HCT116 (cell line): ENCODE measurements around the gene PSMB9. TPM values are rescaled to one million over a fixed set of nuclear protein-coding genes. Genes with fewer than 3 reads are reported as not detected.

Experiments
- ATAC-seq: fragments of 200-7000 bp; cut with Tn5 transposase; 2 replicates; pipeline ENCODE4 v1.9.1; 2020; ENCODE audit warnings: mild to moderate bottlenecking, moderate library complexity
- BruUV-seq: library from RNA; stranded (reverse); fragments of 400-500 nt; replicated peaks from 2 replicates; lab custom pipeline; 2021; lab: Mats Ljungman, UMichigan
- CTCF ChIA-PET: fragments of 300-600 bp; sonication (Branson Sonifier 250); formaldehyde crosslinking; loops from one replicate; lab custom pipeline; 2021; ENCODE audit warnings: antibody characterized with exemption; lab: Charles Lee
- POLR2A ChIA-PET: fragments of 300-600, 350-600 bp; sonication (Branson Sonifier 250); formaldehyde crosslinking; loops from one replicate; lab custom pipeline; 2021; ENCODE audit warnings: antibody characterized with exemption; lab: Charles Lee
- RAD21 ChIA-PET, 2 experiments: fragments of 300-600 bp; sonication (Branson Sonifier 250); formaldehyde crosslinking; loops; one replicate each; lab custom pipeline; 2023; ENCODE audit warnings: low total read pairs in 2 of 2; ENCODE audit not compliant: uncharacterized antibody in 2 of 2, unreplicated experiment in 2 of 2, low non-redundant PET in 1 of 2; lab: Charles Lee
- DNase-seq: peaks from one replicate; pipeline ENCODE4 v3.0.0-alpha.2; 2010; ENCODE audit warnings: low read depth, low spot score
- H2AFZ ChIP-seq: fragments of 200-600 bp; shearing (Covaris generic), sonication (generic); 2 replicates; pipeline ENCODE4 v1.6.1; 2017; ENCODE audit warnings: low read depth, mixed run types, mixed read lengths, antibody characterized with exemption, low read length; ENCODE audit not compliant: poor library complexity, severe bottlenecking
- H3K27ac ChIP-seq: 2 replicates; pipeline ENCODE4 v1.5.1; 2012; ENCODE audit warnings: low read depth, low read length
- H3K27me3 ChIP-seq: fragments of 200-600 bp; sonication (generic); 2 replicates; pipeline ENCODE4 v1.6.1; 2016; ENCODE audit warnings: mixed run types, low read length, mixed read lengths; ENCODE audit not compliant: insufficient read depth
- H3K36me3 ChIP-seq, 2 experiments: fragments of 200-500 bp in 1 of 2; fragments of 200-600 bp in 1 of 2; sonication (Bioruptor generic) in 1 of 2; sonication (generic) in 1 of 2; 2 replicates each; pipeline versions ENCODE4 v1.5.1 to v1.6.1; 2014 to 2016; ENCODE audit warnings: low read length in 2 of 2, inconsistent platforms in 1 of 2, mixed read lengths in 1 of 2, mixed run types in 1 of 2; ENCODE audit not compliant: insufficient read depth in 2 of 2, control insufficient read depth in 1 of 2
- H3K4me1 ChIP-seq, 2 experiments: fragments of 200-600 bp in 1 of 2; sonication (generic) in 1 of 2; 2 replicates each; pipeline versions ENCODE4 v1.5.1 to v1.6.1; 2012 to 2017; ENCODE audit warnings: low read length in 2 of 2, inconsistent platforms in 1 of 2, mild to moderate bottlenecking in 1 of 2, mixed read lengths in 1 of 2, mixed run types in 1 of 2, moderate library complexity in 1 of 2; ENCODE audit not compliant: insufficient read depth in 2 of 2, control insufficient read depth in 1 of 2
- H3K4me2 ChIP-seq: fragments of 200-600 bp; sonication (generic); 2 replicates; pipeline ENCODE4 v1.6.1; 2017; ENCODE audit warnings: mixed run types, low read length, mixed read lengths
- H3K4me3 ChIP-seq, 2 experiments: fragments of 200-600 bp in 1 of 2; sonication (generic) in 1 of 2; replicated peaks in 1 of 2; 2 replicates each; pipeline ENCODE4 v1.5.1; 2011 to 2016; ENCODE audit warnings: low read length in 2 of 2, control low read depth in 1 of 2, low read depth in 1 of 2, mild to moderate bottlenecking in 1 of 2, mixed read lengths in 1 of 2, mixed run types in 1 of 2
- H3K79me2 ChIP-seq: fragments of 200-600 bp; sonication (generic); 2 replicates; pipeline ENCODE4 v1.6.1; 2017; ENCODE audit warnings: mild to moderate bottlenecking, mixed run types, low read length, moderate library complexity, mixed read lengths; ENCODE audit not compliant: insufficient read depth
- H3K9ac ChIP-seq: fragments of 200-600 bp; sonication (generic); 2 replicates; pipeline ENCODE4 v1.6.1; 2016; ENCODE audit warnings: low read length, mixed read lengths
- H3K9me2 ChIP-seq: fragments of 200-600 bp; sonication (generic), shearing (Covaris generic); 2 replicates; pipeline ENCODE4 v1.6.1; 2017; ENCODE audit warnings: mixed run types, mild to moderate bottlenecking, moderate library complexity; ENCODE audit not compliant: insufficient read depth
- H3K9me3 ChIP-seq, 2 experiments: fragments of 200-500 bp in 1 of 2; fragments of 200-600 bp in 1 of 2; sonication (Bioruptor generic) in 1 of 2; sonication (generic) in 1 of 2; 2 replicates each; pipeline ENCODE4 v1.6.1; 2014 to 2017; ENCODE audit warnings: low read length in 2 of 2, mixed read lengths in 2 of 2, inconsistent platforms in 1 of 2, low read depth in 1 of 2, mild to moderate bottlenecking in 1 of 2, mixed run types in 1 of 2, moderate library complexity in 1 of 2; ENCODE audit not compliant: control insufficient read depth in 1 of 2, insufficient read depth in 1 of 2
- H4K20me1 ChIP-seq: fragments of 200-600 bp; sonication (generic), shearing (Covaris generic); 2 replicates; pipeline ENCODE4 v1.6.1; 2017; ENCODE audit warnings: mixed run types, mild to moderate bottlenecking, moderate library complexity; ENCODE audit not compliant: insufficient read depth
- CBX3 ChIP-seq: IDR thresholded peaks from 2 replicates; pipeline ENCODE4 v1.6.1; 2012; ENCODE audit warnings: low read depth
- CEBPB ChIP-seq: IDR thresholded peaks from 2 replicates; pipeline ENCODE4 v1.6.1; 2012; ENCODE audit warnings: low read depth
- EGR1 ChIP-seq: IDR thresholded peaks from 2 replicates; pipeline ENCODE4 v1.6.1; 2012; ENCODE audit warnings: low read depth
- ELF1 ChIP-seq: IDR thresholded peaks from 2 replicates; pipeline ENCODE4 v1.6.1; 2012; ENCODE audit warnings: low read depth, borderline replicate concordance
- EZH2phosphoT487 ChIP-seq: fragments of 200-600 bp; IDR thresholded peaks from 2 replicates; pipeline ENCODE4 v1.6.1; 2018; ENCODE audit warnings: antibody characterized with exemption, borderline replicate concordance
- FOSL1 ChIP-seq: IDR thresholded peaks from 2 replicates; pipeline ENCODE4 v1.6.1; 2012; ENCODE audit warnings: low read depth
- POLR2A ChIP-seq: IDR thresholded peaks from 2 replicates; pipeline ENCODE4 v1.7.0; 2011; ENCODE audit warnings: borderline replicate concordance; ENCODE audit not compliant: insufficient read depth, insufficient read length; ENCODE audit errors: extremely low read depth
- RAD21 ChIP-seq: IDR thresholded peaks from 2 replicates; pipeline ENCODE4 v1.6.1; 2012; ENCODE audit warnings: low read depth, mild to moderate bottlenecking
- SIN3A ChIP-seq: IDR thresholded peaks from 2 replicates; pipeline ENCODE4 v1.6.1; 2012; ENCODE audit warnings: low read depth
- ZNF274 ChIP-seq: fragments of 200-500 bp; sonication (Bioruptor generic); IDR thresholded peaks from 2 replicates; pipeline ENCODE4 v1.6.1; 2014; ENCODE audit warnings: mild to moderate bottlenecking, low read depth, low read length, inconsistent platforms
- intact Hi-C: fragments of 100-400 bp; cut with micrococcal nuclease; formaldehyde crosslinking; loops from 2 replicates; pipeline ENCODE4 v1.10.0; 2022
- total RNA-seq: library from RNA; stranded (reverse); gene quantifications from one replicate; pipeline ENCODE4 v1.2.1, GENCODE V29; 2021; ENCODE audit not compliant: unreplicated experiment
- TF ChIP-seq, protein P1 (sequence below): IDR thresholded peaks from 2 replicates; pipeline ENCODE4 v1.6.1; 2012
- TF ChIP-seq, protein P2 (sequence below): IDR thresholded peaks from 2 replicates; pipeline ENCODE4 v1.6.1; 2012
- TF ChIP-seq, protein P3 (sequence below), 3 experiments: fragments of 200-600 bp in 1 of 3; sonication (generic) in 1 of 3; IDR thresholded peaks in 2 of 3; conservative IDR thresholded peaks in 1 of 3; 2 replicates each; pipeline ENCODE4 v1.5.1; 2012 to 2017; ENCODE audit warnings: low read depth in 2 of 3, low read length in 2 of 3, antibody characterized with exemption in 1 of 3, borderline replicate concordance in 1 of 3, control low read depth in 1 of 3, mild to moderate bottlenecking in 1 of 3, mixed read lengths in 1 of 3, mixed run types in 1 of 3, moderate library complexity in 1 of 3; ENCODE audit not compliant: insufficient read depth in 1 of 3

Gene PSMB9
- total RNA-seq, 1 experiment from 2014 or later: 8.1 TPM

DNA sequence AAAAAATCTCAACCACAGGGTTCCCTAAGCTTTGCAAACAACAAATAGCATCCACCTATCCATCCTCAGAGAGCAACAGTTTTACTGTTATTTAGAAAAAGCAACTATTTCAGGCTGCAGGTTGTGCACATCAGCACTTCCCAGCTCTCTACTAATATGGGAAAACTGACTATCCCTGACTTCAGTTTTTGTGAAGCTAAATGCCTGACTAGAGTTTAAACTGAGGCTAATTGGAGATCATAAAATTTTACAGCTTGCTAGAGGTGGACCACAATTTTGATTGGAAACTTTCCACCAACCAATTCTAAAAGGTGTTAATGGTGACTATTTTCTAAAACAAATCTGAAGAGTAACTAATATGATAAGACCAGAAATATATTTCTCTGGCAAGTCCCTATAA lies 50.0 kb downstream of the PSMB9 start:
- Histone ChIP-seq H3K9me3 (no peaks in the 10 kb centered on the region), H4K20me1 (no peaks in the 10 kb centered on the region), H3K79me2 (no peaks in the 10 kb centered on the region; the same call in 1 of the 2 replicates), H3K9ac (no peak overlapping the region), H3K4me2 (no peak overlapping the region), H3K4me1 (no peaks in the 10 kb centered on the region), H2AFZ (no peak overlapping the region), H3K27ac (no peak overlapping the region), H3K36me3 (no peaks in the 10 kb centered on the region), H3K9me2 (no peaks in the 10 kb centered on the region), H3K4me3 (no peak overlapping the region), H3K27me3 (no peaks in the 10 kb centered on the region)
- TF ChIP-seq, protein P1, sequence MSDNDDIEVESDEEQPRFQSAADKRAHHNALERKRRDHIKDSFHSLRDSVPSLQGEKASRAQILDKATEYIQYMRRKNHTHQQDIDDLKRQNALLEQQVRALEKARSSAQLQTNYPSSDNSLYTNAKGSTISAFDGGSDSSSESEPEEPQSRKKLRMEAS: no peak
- TF ChIP-seq SIN3A: no peak
- TF ChIP-seq ZNF274: no peak
- no peak for TF ChIP-seq FOSL1
- no peak for TF ChIP-seq CBX3
- TF ChIP-seq POLR2A: no peak
- TF ChIP-seq RAD21: no peak
- no peak for TF ChIP-seq EGR1
- TF ChIP-seq, protein P2, sequence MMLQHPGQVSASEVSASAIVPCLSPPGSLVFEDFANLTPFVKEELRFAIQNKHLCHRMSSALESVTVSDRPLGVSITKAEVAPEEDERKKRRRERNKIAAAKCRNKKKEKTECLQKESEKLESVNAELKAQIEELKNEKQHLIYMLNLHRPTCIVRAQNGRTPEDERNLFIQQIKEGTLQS: no peak
- TF ChIP-seq EZH2phosphoT487: no peak
- no peak for TF ChIP-seq ELF1
- TF ChIP-seq, protein P3, sequence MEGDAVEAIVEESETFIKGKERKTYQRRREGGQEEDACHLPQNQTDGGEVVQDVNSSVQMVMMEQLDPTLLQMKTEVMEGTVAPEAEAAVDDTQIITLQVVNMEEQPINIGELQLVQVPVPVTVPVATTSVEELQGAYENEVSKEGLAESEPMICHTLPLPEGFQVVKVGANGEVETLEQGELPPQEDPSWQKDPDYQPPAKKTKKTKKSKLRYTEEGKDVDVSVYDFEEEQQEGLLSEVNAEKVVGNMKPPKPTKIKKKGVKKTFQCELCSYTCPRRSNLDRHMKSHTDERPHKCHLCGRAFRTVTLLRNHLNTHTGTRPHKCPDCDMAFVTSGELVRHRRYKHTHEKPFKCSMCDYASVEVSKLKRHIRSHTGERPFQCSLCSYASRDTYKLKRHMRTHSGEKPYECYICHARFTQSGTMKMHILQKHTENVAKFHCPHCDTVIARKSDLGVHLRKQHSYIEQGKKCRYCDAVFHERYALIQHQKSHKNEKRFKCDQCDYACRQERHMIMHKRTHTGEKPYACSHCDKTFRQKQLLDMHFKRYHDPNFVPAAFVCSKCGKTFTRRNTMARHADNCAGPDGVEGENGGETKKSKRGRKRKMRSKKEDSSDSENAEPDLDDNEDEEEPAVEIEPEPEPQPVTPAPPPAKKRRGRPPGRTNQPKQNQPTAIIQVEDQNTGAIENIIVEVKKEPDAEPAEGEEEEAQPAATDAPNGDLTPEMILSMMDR (IDR thresholded peaks at IDR 0.05 in 2 of 3, conservative IDR thresholded peaks at IDR 0.05 in 1 of 3; ENCODE audit: borderline replicate concordance in 1 of 3, insufficient read depth in 1 of 3, low read depth in 2 of 3, low read length in 2 of 3): no peak
- no peak for TF ChIP-seq CEBPB
- intact Hi-C loops: no loop called here
- DNase-seq: no peak
- no peak for ATAC-seq
- RAD21 ChIA-PET: no interaction called here
- POLR2A ChIA-PET: interaction anchor here (1.3 to 1.7 kb wide), 2 partner anchors 10 to 68 kb away, joined by 4 to 9 read pairs; no protein-coding TSS in a partner anchor
- CTCF ChIA-PET: interaction anchor here (1.1 to 1.9 kb wide), 4 partner anchors 30 to 76 kb away, joined by 3 to 13 read pairs (median 3); partner anchors contain the start of gene TAP2
- no TSS peak for BruUV-seq
